Tibial nerve (tissue), 4 donors: ENCODE results near the gene KAT2A.

Source experiments
- CTCF ChIP-seq, 5 experiments: fragments of 200-600 bp in 3 of 5; fragments of 450-650 bp in 2 of 5; sonication (generic) in 3 of 5; IDR thresholded peaks; one replicate each; pipeline ENCODE4 v1.5.1; 2016 to 2019; ENCODE audit warnings: antibody characterized with exemption in 5 of 5, mild to moderate bottlenecking in 3 of 5, moderate library complexity in 2 of 5
- EP300 ChIP-seq, 2 donors: sonication (generic); formaldehyde crosslinking; IDR thresholded peaks; one replicate each; pipeline ENCODE4 v1.6.1; 2017; ENCODE audit warnings: antibody characterized with exemption in 2 of 2, mild to moderate bottlenecking in 1 of 2
- POLR2A ChIP-seq, 2 donors: fragments of 450-650 bp; IDR thresholded peaks; one replicate each; pipeline ENCODE4 v1.6.1; 2017; ENCODE audit warnings: antibody characterized with exemption in 2 of 2, mild to moderate bottlenecking in 2 of 2, moderate library complexity in 2 of 2

GRCh38 chr17:42103221-42103954, 17.8 kb downstream of the KAT2A start:
- TF ChIP-seq CTCF (IDR thresholded peaks at IDR 0.05) (no peak), POLR2A (IDR thresholded peaks at IDR 0.05) (no peak), EP300 (IDR thresholded peaks at IDR 0.05) (no peak)
